CMK (cell line): Measurements from ENCODE around the gene TTLL1.

ENCODE experiments used
- DNase-seq: peaks from one replicate; pipeline ENCODE4 v3.0.0-alpha.2; 2010; ENCODE audit warnings: low read depth

Gene TTLL1

GRCh38 chr22:42993651-42994275 lies 95.4 kb downstream of the TTLL1 start:
- DNase-seq, result no peak

GRCh38 chr22:42992886-42993479 lies 96.2 kb downstream of the TTLL1 start:
- no peak for DNase-seq

- DNase-seq, result no peak
Measured at GRCh38 chr22:42992092-42992491, 97.1 kb downstream of the TTLL1 start.

GRCh38 chr22:42991010-42991651 lies 98.1 kb downstream of the TTLL1 start:
- no peak for DNase-seq

GRCh38 chr22:42990131-42990838 lies 98.9 kb downstream of the TTLL1 start:
- DNase-seq, result no peak
